HepG2 (cell line): ENCODE measurements around the gene WBP1. TPM values are rescaled to one million over a fixed set of nuclear protein-coding genes. Genes with fewer than 3 reads are reported as not detected.

Experiments
- AGO2 ChIP-seq: fragments of 200-400 bp; formaldehyde crosslinking; optimal IDR thresholded peaks from 2 replicates; pipeline ENCODE3; 2017; ENCODE audit warnings: mild to moderate bottlenecking, low read depth, low read length, moderate library complexity
- ASH2L ChIP-seq: fragments of 300-600, 200-600 bp; sonication (generic); IDR thresholded peaks from 2 replicates; pipeline ENCODE4 v1.7.0; 2017; ENCODE audit warnings: low read depth, mild to moderate bottlenecking, moderate library complexity, mixed read lengths, low read length; ENCODE audit not compliant: insufficient read length
- DNMT1 ChIP-seq: sonication (generic); formaldehyde crosslinking; IDR thresholded peaks from 2 replicates; pipeline ENCODE4 v1.5.1; 2020; ENCODE audit warnings: mild to moderate bottlenecking, missing genetic modification reagents
- ESRRA ChIP-seq: sonication (generic); formaldehyde crosslinking; IDR thresholded peaks from 2 replicates; pipeline ENCODE4 v1.5.1; 2020; ENCODE audit warnings: mild to moderate bottlenecking, low read depth, missing genetic modification reagents
- HOXA5 ChIP-seq: sonication (generic); formaldehyde crosslinking; IDR thresholded peaks from 2 replicates; pipeline ENCODE4 v1.4.0; 2020; ENCODE audit warnings: missing genetic modification reagents
- NFYB ChIP-seq: sonication (generic); formaldehyde crosslinking; IDR thresholded peaks from 2 replicates; pipeline ENCODE4 v1.4.0; 2020; ENCODE audit warnings: missing genetic modification reagents
- PCBP2 ChIP-seq: fragments of 200-400 bp; formaldehyde crosslinking; optimal IDR thresholded peaks from 2 replicates; pipeline ENCODE3; 2018; ENCODE audit warnings: low read length, low read depth; ENCODE audit not compliant: poor library complexity, severe bottlenecking
- SIN3B ChIP-seq: fragments of 150-350 bp; IDR thresholded peaks from 2 replicates; pipeline ENCODE4 v1.6.1; 2014; ENCODE audit warnings: low read length
- ZNF670 ChIP-seq: sonication (generic); formaldehyde crosslinking; IDR thresholded peaks from 2 replicates; pipeline ENCODE4 v1.8.0; 2022; ENCODE audit warnings: mild to moderate bottlenecking, missing genetic modification reagents, borderline replicate concordance
- ZNF713 ChIP-seq: sonication (generic); formaldehyde crosslinking; IDR thresholded peaks from 2 replicates; pipeline ENCODE4 v1.4.0; 2020; ENCODE audit warnings: mild to moderate bottlenecking, missing genetic modification reagents
- ZZZ3 ChIP-seq: sonication (generic); formaldehyde crosslinking; IDR thresholded peaks from 2 replicates; pipeline ENCODE4 v1.4.0; 2020; ENCODE audit warnings: missing genetic modification reagents, mild to moderate bottlenecking, borderline replicate concordance
- polyA plus RNA-seq, 8 experiments: library from polyadenylated mRNA; depleted of rRNA in 3 of 8; stranded (reverse) in 7 of 8; unstranded in 1 of 8; fragments of >200 nt; fragmentation: Illumina TruSeq in 4 of 8; extraction: Trizol in 4 of 8; gene quantifications; 2 replicates each; pipeline versions ENCODE4 v1.2.1 to v1.2.3, GENCODE V29; 2011 to 2016; ENCODE audit warnings: low read depth in 4 of 8, missing spikeins in 1 of 8, mixed read lengths in 1 of 8; ENCODE audit not compliant: insufficient read depth in 1 of 8
- total RNA-seq, 5 experiments: library from RNA; depleted of rRNA; stranded (reverse); fragments of >200 nt; fragmentation: Illumina TruSeq; extraction: Trizol; gene quantifications; 2 replicates each; pipeline ENCODE4 v1.2.3, GENCODE V29; 2016; ENCODE audit warnings: low read depth in 1 of 5
- TF ChIP-seq, protein P1 (sequence below): sonication (generic); formaldehyde crosslinking; conservative IDR thresholded peaks from 2 replicates; pipeline ENCODE4 v1.4.0; 2020; ENCODE audit warnings: missing genetic modification reagents
- TF ChIP-seq, protein P2 (sequence below): sonication (generic); formaldehyde crosslinking; IDR thresholded peaks from 2 replicates; pipeline ENCODE4 v1.4.0; 2020; ENCODE audit warnings: mild to moderate bottlenecking, missing genetic modification reagents, borderline replicate concordance
- TF ChIP-seq, protein P3 (sequence below): sonication (generic); formaldehyde crosslinking; IDR thresholded peaks from 2 replicates; pipeline ENCODE4 v1.5.0; 2020; ENCODE audit warnings: missing genetic modification reagents
- TF ChIP-seq, protein P4 (sequence below): sonication (generic); formaldehyde crosslinking; IDR thresholded peaks from 2 replicates; pipeline ENCODE4 v1.5.1; 2020; ENCODE audit warnings: missing genetic modification reagents, mild to moderate bottlenecking, borderline replicate concordance

Gene WBP1
- total and polyA plus RNA-seq, 2 of the 13 experiments (the other 11 are each of a cell fraction or from before 2014, with no cell fraction given) = 38.8 to 85.7 TPM

DNA sequence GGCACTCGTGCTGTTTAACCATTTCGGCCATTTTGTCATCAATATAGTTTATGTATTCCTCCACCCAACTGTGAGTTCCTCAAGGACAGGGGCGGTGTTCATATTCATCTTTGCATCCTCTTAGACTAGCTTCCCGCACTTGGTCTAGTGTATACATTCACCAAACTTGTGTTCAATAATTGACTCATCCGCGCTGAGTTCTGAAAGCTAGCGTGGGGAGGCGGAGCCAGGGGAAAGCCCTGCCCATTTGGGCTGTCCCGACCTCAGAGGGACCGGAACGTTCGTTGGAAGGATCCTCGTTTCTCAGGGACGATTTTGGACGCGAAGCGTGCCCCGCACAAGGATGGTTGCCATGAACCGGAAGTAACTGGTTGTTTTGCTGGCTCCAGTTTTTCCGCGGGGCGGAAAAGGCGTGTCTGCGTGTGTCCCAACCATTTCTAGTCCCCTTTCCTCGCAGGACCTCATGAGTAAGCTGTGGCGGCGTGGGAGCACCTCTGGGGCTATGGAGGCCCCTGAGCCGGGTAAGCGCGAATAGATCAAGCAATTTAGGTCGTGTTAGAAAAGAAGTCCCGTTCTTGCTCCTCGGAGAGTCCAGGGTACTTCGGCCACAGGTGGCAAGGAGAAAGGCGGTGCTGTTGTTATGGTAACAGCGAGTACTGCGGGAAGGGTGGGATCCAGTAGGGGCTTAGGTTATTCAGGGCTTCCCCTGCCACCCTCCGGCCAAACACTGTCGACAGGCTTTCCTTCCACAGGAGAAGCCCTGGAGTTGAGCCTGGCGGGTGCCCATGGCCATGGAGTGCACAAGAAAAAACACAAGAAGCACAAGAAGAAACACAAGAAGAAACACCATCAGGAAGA lies 3.4 kb upstream of the WBP1 start, which contains the start of gene INO80B (continued):
- peak; percentile 91; the same call in 1 of the 2 replicates for TF ChIP-seq HOXA5 (CRISPR knock-in tag)
- TF ChIP-seq, protein P1, sequence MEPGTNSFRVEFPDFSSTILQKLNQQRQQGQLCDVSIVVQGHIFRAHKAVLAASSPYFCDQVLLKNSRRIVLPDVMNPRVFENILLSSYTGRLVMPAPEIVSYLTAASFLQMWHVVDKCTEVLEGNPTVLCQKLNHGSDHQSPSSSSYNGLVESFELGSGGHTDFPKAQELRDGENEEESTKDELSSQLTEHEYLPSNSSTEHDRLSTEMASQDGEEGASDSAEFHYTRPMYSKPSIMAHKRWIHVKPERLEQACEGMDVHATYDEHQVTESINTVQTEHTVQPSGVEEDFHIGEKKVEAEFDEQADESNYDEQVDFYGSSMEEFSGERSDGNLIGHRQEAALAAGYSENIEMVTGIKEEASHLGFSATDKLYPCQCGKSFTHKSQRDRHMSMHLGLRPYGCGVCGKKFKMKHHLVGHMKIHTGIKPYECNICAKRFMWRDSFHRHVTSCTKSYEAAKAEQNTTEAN (CRISPR knock-in tag) = peak; percentile 63; the same call in 1 of the 2 replicates
- peak; percentile 89 for TF ChIP-seq ESRRA (CRISPR knock-in tag)
- 0 out of 2 replicates have a peak, but pooled peaks have one; percentile 75 for TF ChIP-seq ZNF713
- no peak for TF ChIP-seq AGO2
- TF ChIP-seq, protein P2, sequence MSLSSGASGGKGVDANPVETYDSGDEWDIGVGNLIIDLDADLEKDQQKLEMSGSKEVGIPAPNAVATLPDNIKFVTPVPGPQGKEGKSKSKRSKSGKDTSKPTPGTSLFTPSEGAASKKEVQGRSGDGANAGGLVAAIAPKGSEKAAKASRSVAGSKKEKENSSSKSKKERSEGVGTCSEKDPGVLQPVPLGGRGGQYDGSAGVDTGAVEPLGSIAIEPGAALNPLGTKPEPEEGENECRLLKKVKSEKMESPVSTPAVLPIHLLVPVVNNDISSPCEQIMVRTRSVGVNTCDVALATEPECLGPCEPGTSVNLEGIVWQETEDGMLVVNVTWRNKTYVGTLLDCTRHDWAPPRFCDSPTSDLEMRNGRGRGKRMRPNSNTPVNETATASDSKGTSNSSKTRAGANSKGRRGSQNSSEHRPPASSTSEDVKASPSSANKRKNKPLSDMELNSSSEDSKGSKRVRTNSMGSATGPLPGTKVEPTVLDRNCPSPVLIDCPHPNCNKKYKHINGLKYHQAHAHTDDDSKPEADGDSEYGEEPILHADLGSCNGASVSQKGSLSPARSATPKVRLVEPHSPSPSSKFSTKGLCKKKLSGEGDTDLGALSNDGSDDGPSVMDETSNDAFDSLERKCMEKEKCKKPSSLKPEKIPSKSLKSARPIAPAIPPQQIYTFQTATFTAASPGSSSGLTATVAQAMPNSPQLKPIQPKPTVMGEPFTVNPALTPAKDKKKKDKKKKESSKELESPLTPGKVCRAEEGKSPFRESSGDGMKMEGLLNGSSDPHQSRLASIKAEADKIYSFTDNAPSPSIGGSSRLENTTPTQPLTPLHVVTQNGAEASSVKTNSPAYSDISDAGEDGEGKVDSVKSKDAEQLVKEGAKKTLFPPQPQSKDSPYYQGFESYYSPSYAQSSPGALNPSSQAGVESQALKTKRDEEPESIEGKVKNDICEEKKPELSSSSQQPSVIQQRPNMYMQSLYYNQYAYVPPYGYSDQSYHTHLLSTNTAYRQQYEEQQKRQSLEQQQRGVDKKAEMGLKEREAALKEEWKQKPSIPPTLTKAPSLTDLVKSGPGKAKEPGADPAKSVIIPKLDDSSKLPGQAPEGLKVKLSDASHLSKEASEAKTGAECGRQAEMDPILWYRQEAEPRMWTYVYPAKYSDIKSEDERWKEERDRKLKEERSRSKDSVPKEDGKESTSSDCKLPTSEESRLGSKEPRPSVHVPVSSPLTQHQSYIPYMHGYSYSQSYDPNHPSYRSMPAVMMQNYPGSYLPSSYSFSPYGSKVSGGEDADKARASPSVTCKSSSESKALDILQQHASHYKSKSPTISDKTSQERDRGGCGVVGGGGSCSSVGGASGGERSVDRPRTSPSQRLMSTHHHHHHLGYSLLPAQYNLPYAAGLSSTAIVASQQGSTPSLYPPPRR (CRISPR knock-in tag) = peak; percentile 80; the same call in 1 of the 2 replicates
- TF ChIP-seq, protein P3, sequence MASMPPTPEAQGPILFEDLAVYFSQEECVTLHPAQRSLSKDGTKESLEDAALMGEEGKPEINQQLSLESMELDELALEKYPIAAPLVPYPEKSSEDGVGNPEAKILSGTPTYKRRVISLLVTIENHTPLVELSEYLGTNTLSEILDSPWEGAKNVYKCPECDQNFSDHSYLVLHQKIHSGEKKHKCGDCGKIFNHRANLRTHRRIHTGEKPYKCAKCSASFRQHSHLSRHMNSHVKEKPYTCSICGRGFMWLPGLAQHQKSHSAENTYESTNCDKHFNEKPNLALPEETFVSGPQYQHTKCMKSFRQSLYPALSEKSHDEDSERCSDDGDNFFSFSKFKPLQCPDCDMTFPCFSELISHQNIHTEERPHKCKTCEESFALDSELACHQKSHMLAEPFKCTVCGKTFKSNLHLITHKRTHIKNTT = no peak
- peak; percentile 67 for TF ChIP-seq NFYB (CRISPR knock-in tag)
- TF ChIP-seq DNMT1 (CRISPR knock-in tag) = peak; percentile 37; the same call in 1 of the 2 replicates
- peak; percentile 54 for TF ChIP-seq PCBP2
- TF ChIP-seq, protein P4, sequence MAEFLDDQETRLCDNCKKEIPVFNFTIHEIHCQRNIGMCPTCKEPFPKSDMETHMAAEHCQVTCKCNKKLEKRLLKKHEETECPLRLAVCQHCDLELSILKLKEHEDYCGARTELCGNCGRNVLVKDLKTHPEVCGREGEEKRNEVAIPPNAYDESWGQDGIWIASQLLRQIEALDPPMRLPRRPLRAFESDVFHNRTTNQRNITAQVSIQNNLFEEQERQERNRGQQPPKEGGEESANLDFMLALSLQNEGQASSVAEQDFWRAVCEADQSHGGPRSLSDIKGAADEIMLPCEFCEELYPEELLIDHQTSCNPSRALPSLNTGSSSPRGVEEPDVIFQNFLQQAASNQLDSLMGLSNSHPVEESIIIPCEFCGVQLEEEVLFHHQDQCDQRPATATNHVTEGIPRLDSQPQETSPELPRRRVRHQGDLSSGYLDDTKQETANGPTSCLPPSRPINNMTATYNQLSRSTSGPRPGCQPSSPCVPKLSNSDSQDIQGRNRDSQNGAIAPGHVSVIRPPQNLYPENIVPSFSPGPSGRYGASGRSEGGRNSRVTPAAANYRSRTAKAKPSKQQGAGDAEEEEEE (CRISPR knock-in tag) = no peak
- peak; percentile 94 for TF ChIP-seq SIN3B
- peak; percentile 88 for TF ChIP-seq ZZZ3
- peak; percentile 98 for TF ChIP-seq ZNF670 (CRISPR knock-in tag)
- peak; percentile 98 for TF ChIP-seq ASH2L
